ENCODE results near the gene PHF24. TPM values are rescaled to one million over a fixed set of nuclear protein-coding genes. Genes with fewer than 3 reads are reported as not detected.

Gene PHF24
- total RNA-seq, 4 donors from 2014 or later: 0.21 to 1.2 (median 0.63) TPM

DNA sequence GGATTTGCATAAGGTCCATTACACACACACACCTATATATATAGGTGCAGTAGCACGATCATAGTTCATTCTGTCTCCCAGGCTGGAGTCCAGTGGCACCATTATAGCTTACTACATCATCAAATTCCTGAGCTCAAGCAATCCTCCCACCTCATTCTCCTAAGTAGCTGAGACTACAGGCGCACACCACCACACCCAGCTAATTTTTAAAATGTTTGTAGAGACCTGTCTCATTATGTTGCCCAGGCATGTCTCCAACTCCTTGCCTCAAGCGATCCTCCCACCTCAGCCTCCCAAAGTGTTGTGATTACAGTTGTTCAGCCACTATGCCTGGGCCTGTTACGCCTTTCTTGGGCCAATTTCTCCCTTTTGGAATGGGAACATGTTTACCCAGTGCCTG, 71.2 kb downstream of the PHF24 start:
- Histone ChIP-seq H3K4me3 (no peak overlapping the region), H3K9me3 (no peaks in the 10 kb centered on the region), H3K36me3 (peaks cover 0 to 30% (median 0%) of the 10 kb centered on the region in 3 donors), H3K27ac (no peak overlapping the region), H3K4me1 (peaks cover 0 to 5% (median 0%) of the 10 kb centered on the region in 4 donors), H3K27me3 (no peaks in the 10 kb centered on the region)
- DNase-seq (ENCODE audit: low spot score in 2 of 2): no peak
- TF ChIP-seq POLR2A (IDR thresholded peaks at IDR 0.05): no peak
- TF ChIP-seq, protein P1, sequence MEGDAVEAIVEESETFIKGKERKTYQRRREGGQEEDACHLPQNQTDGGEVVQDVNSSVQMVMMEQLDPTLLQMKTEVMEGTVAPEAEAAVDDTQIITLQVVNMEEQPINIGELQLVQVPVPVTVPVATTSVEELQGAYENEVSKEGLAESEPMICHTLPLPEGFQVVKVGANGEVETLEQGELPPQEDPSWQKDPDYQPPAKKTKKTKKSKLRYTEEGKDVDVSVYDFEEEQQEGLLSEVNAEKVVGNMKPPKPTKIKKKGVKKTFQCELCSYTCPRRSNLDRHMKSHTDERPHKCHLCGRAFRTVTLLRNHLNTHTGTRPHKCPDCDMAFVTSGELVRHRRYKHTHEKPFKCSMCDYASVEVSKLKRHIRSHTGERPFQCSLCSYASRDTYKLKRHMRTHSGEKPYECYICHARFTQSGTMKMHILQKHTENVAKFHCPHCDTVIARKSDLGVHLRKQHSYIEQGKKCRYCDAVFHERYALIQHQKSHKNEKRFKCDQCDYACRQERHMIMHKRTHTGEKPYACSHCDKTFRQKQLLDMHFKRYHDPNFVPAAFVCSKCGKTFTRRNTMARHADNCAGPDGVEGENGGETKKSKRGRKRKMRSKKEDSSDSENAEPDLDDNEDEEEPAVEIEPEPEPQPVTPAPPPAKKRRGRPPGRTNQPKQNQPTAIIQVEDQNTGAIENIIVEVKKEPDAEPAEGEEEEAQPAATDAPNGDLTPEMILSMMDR (IDR thresholded peaks at IDR 0.05): no peak
- TF ChIP-seq EP300 (IDR thresholded peaks at IDR 0.05): no peak
- whole genome bisulfite sequencing, 2 donors: 74 to 91% methylated on average over 4 of the region's 4 CpGs

- Histone ChIP-seq H3K9me3 (no peaks in the 10 kb centered on the region), H3K27ac (no peak overlapping the region), H3K27me3 (no peaks in the 10 kb centered on the region), H3K36me3 (peaks cover 0 to 30% (median 0%) of the 10 kb centered on the region in 3 donors), H3K4me1 (peaks cover 0 to 5% (median 0%) of the 10 kb centered on the region in 4 donors), H3K4me3 (no peak overlapping the region)
- no peak for DNase-seq (ENCODE audit: low spot score in 2 of 2)
- WGBS, 2 donors: 68 to 82% methylated on average over 2 of the region's 2 CpGs
- TF ChIP-seq, protein P1 (IDR thresholded peaks at IDR 0.05): no peak
- TF ChIP-seq EP300 (IDR thresholded peaks at IDR 0.05) (no peak), POLR2A (IDR thresholded peaks at IDR 0.05) (no peak)
These were observed 71.8 kb downstream of the PHF24 start for GRCh38 chr9:35029852-35030251.

Other genes starting within 250 kb of the PHF24 start
- 10 to 100 TPM in 1 of 4 donors, 1 to 10 TPM in 3; 4.6 to 14.0 (median 8.6) TPM for gene CCL21, start 248.1 kb upstream of the PHF24 start, total RNA-seq
- gene DNAJB5, start 31.5 kb downstream of the PHF24 start, total RNA-seq: 10 to 100 TPM in 1 of 4 donors, 1 to 10 TPM in 3; 4.5 to 11.2 (median 9.0) TPM
- 100 to 1,000 TPM; 134 to 190 (median 149) TPM for gene VCP, start 114.3 kb downstream of the PHF24 start, total RNA-seq
- 10 to 100 TPM; 14.4 to 30.8 (median 20.8) TPM for gene FANCG, start 121.7 kb downstream of the PHF24 start, total RNA-seq
- gene PIGO, start 138.3 kb downstream of the PHF24 start, total RNA-seq: 10 to 100 TPM; 16.1 to 23.2 (median 18.7) TPM
- 10 to 100 TPM; 67.2 to 97.7 (median 93.7) TPM for gene STOML2, start 144.8 kb downstream of the PHF24 start, total RNA-seq
- gene ATOSB, start 157.6 kb downstream of the PHF24 start, total RNA-seq: 10 to 100 TPM; 13.3 to 19.5 (median 14.7) TPM
- 10 to 100 TPM; 28.0 to 39.3 (median 34.3) TPM for gene UNC13B, start 203.7 kb downstream of the PHF24 start, total RNA-seq

Data from tibial nerve (tissue), 4 donors.